Measurements from ENCODE around the gene NEK9.
A peak's percentile ranks its signal among the peaks of the same experiment; 100 is the strongest.
"Not testable (repeated sequence)": the region's sequence is repeated elsewhere in the genome, so short reads cannot be mapped to it uniquely, and the experiment has no call there.

Gene NEK9

DNA sequence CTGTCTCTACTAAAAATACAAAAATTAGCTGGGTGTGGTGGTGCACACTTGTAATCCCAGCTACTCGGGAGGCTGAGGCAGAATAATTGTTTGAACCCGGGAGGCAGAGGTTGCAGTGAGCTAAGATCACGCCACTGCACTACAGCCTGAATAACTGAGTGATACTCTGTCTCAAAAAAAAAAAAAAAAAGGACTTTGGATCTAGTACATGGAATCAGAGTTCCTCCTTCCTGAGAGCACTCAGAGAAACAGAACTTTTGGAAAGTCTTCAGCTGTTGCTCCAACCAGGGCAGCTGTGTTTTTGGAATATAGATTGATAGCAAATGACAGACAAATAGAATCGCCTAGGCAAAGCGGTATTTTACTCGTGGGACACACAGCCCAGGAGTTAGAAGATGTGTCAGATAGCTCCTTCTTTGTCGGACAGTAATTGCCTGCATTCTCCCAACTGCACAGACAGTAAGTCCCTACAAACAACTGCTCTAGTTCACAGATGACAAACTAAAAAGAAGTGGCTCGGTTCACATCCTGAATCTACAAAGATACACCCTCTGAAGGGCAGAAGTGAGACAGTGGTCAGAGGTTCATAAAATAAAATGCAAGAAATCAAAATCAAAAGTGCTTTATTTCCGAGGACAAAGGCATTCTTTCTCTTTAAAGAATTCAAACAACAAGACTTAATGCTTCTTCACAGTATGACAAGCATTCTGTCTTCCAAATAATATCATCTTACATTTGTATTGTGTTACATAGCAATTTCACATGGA is 17.1 kb upstream of the NEK9 start:
- no peak for DNase-seq

- DNase-seq: peak; percentile 16
Observed at GRCh38 chr14:75142494-75142893, 15.6 kb upstream of the NEK9 start.

DNA sequence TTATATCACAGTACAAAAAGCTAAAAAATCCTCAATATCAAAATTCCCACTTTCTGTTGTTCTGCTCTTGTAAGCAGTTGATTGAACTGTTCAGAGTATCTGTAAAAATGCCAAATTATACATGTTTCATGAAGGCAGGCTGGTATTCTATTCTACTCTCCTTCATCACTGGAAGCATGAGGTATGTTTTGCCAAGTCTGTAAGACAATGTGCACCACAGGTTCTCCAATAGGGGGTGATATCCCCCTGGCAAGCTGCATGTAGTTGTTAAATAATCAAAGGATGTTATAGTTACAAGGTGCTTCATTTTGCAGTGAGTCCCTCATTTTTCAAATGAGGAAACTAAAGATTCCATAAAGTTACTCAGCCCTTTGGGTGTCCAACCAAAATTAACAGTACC is 15.1 kb upstream of the NEK9 start:
- no peak for DNase-seq

DNA sequence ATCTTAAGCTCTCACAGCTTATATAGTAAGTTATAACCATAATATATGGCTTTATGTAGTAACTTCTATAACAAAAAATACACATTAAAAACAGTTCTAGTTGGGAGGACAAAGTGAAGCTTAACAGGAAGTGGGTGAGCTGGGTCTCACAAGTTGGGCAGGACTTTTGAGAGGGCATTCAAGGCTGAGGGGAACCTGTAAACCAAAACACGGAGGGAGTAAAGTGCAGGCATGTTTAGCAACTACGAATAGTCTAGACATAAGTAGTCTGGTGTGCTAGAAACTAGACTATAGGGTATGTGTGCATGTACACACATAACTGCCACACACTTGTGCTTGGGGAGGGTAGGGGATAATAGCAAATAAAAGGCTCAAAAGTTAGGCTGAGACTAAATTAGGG is 14.2 kb upstream of the NEK9 start:
- no peak for DNase-seq

DNA sequence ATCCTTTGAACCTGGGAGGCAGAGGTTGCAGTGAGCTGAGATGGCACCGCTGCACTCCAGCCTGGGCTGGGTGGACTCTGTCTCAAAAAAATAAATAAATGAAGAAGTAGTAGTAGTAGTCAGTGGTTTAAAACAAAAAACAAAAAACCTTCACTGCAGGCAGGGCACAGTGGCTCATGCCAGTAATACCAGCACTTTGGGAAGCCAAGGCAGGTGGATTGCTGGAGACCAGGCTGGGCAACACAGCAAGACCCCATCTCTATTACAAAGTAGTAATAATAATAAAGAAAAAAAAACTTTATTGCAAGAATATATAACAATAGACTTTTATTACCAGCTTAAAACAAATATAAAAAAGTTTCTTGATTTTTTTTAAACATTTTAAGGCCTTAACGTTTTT is 13.8 kb upstream of the NEK9 start:
- no peak for DNase-seq

- DNase-seq: no peak
Observed at GRCh38 chr14:75139185-75139584, 12.3 kb upstream of the NEK9 start.

GRCh38 chr14:75138492-75138891 is 11.6 kb upstream of the NEK9 start:
- DNase-seq: no peak

DNA sequence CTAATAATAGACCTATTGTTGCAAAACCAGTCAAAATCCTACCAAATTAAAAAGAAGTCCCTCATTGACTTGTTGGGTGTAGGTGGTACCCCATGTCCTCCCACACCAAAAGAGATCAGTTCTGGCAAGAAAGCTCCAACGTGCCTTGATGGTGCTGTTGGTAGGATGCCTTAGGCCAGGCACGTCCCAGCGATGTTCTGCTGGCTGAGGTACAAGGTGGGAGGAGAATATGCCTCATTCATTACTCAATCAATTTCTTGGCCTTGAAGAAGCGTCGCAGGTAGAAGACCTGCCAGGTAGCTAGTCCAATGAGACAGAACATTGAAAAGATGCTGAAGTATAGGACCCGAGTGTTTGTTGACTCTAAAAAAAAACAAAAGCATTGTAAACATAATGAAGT is 7.8 kb upstream of the NEK9 start:
- no peak for DNase-seq

- no peak for DNase-seq
Observed at GRCh38 chr14:75133597-75133996, 6.7 kb upstream of the NEK9 start.

GRCh38 chr14:75132382-75133086 is 5.7 kb upstream of the NEK9 start:
- peak; percentile 76 for DNase-seq

GRCh38 chr14:75128596-75128990 is 1.7 kb upstream of the NEK9 start:
- DNase-seq: no peak

DNA sequence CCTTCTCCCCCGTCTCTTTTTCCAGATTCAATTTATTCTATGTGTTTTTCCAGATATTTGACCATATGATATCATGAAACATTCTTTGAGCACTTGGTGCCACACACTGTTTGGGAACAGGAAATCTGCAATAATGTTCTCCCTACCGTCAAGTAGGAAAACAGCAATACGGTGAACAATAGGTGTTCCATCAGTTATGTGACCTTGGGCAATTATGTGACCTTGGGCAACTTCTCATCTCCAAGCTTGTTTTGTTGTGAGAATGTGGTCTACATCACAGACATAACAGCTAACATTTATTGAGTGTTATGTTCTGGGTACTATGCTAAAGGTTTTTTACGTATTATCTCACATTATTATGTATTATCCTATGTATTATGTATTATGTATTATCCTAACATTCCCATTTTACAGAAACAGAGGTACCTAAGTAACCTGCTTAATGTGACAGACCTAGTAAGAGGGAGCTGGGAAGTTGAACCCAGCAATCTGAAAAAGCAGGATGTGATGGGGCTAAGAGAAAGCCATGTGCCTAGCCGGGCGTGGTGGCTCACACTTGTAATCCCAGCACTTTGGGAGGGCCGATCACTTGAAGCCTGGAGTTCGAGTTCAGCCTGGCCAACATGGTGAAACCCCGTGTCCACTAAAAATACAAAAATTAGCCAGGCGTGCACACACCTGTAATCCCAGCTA is 1.2 kb upstream of the NEK9 start:
- DNase-seq: no peak

GRCh38 chr14:75127474-75127820 is 599 bp upstream of the NEK9 start:
- DNase-seq: not testable (repeated sequence)

DNA sequence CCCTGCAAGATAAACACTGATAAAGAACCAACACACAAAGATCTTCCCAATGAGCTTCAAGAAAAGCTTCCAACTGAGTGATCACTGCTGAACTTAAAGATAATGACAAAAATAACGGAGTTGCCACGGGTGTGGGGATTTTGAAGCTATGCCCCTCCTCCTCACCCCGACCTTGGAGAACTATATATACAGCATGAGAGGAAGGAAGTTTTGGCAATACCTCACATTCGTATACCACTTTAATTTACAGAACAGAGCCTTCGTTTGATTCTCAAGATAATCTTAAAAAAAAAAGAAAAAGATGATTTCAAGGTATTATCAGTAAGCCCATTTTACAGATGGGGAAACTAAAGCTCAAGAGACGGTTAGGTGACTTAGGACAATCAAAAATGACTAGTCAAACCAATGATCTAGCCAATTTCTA is 715 bp downstream of the NEK9 start:
- DNase-seq: no peak

DNA sequence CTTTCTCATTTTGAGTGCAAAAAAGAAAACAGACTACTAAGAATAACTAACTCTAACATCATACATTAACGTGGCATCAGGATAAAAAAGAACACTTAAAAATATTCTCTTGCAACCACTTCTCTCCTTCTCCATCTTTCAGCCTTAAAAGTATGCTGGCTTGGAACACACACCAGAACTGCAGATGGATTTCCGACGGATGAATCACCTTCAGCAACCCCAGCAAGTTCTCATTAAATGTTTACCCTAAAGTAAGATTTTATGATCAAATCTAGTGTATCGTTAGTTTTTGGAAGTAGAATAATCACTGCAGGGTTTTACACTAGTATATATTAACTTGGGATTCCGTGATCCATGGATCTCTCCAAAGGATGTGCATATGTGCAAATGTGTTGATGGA is 1.2 kb downstream of the NEK9 start:
- DNase-seq: no peak

DNA sequence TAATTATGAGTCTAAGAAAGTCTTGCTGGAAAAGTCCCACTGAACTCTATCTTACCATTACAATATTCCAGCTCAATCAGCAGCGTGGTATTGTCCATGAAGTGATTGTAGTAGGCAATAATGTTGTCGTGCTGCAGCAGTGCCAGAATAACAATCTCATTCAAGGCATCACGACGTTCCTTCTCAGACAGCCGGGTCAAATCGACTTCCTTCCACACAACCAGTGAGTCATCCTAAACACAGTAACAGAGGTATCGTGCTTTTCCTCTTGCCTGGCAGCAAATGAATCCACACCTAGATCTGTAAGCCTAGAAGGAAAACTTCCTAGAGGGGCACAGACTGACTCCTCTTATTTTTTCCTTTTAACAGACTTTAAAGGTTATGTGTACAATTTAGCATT is 2.9 kb downstream of the NEK9 start:
- DNase-seq: no peak

- DNase-seq: no peak
Observed at GRCh38 chr14:75121552-75121951, 5.3 kb downstream of the NEK9 start.

- no peak for DNase-seq
Observed at GRCh38 chr14:75120541-75121291, 6.1 kb downstream of the NEK9 start.

DNA sequence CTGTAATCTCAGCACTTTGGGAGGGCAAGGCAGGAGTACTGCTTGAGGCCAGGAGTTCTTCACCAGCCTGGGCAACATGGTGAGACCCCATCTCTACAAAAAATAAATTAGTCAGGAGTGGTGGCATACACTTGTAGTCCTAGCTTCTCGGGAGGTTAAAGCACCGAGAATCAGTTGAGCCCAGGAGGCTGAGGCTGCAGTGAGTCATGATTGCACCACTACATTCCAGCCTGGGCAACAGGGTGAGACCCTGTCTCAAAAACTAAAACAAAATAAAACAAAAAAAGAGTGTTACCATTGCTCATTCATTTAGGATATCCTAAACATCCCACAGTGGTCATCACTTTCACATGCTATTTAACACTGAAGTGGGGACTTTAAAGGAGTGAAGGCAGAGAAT is 7.8 kb downstream of the NEK9 start:
- DNase-seq: no peak

GRCh38 chr14:75113932-75114539 is 12.8 kb downstream of the NEK9 start:
- DNase-seq: no peak

DNA sequence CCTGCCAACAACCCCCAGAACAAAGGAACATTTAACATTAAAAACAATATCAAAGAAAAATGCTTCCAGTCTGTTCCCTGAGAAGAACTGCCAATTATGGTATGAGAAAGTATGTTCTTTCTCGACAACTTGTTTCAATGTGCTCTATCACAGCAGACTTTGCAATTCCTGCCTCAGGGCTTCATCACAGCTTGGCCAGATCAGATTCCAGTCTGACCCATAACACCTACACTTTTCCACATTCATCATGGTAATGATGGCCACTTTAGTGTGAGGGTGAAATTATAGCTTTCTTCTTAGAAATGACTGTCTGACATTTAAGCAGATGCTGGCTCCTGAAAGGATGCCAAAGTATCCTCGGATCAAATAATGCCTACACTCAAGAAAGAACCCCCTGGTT is 17.0 kb downstream of the NEK9 start:
- peak; percentile 92 for DNase-seq

DNA sequence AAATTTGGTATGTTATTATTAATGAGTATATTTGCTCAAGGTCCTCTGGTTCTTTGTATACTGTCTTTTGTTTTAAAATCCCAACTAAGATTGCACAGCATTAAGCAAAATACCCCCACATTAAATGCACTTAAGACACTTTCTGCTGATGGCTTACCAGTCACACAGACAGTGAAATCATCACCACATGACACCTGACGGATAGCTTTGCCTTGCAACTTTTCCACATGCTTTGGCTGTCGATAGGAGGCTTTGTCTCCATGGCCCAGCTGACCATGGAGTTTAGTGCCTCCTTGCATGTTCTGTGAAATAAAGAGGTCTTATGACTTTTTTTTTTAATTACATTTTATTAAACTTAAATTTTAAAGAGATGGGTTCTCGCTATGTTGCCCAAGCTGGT is 19.7 kb downstream of the NEK9 start:
- no peak for DNase-seq

DNA sequence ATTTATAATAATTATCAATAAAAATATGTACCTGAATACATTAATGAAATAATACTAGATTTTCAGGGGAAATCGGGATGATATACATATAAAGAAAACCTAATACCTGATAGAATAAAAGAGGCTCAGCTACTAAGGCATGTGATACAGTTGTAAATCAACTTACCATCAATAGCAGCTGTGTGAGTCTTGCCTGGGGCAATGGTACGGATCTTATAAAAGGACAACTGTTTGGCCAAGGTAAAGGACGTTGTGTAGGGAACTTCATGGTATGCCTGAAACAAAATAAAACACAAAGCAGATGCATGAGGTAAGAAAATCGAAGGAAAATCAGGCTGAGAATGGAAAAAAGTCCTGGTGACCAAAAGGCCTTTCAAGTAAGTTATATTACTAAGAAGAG is 25.4 kb downstream of the NEK9 start:
- no peak for DNase-seq

Measured in NCI-H2227 treated with DMSO at 0.1 percent for 48 hours (cell line).